ACC112 (cell line): ENCODE measurements around the gene ANKRD61.
A peak's percentile ranks its signal among the peaks of the same experiment; 100 is the strongest.
"Not testable (repeated sequence)": the region's sequence is repeated elsewhere in the genome, so short reads cannot be mapped to it uniquely, and the experiment has no call there.

ENCODE experiments used
- H2AFZ ChIP-seq: fragments of 200-600 bp; sonication (generic); one replicate; pipeline ENCODE4 v1.6.0; 2017; ENCODE audit warnings: antibody characterized with exemption, low read length; ENCODE audit not compliant: unreplicated experiment
- H3K27ac ChIP-seq: fragments of 200-600 bp; sonication (generic); 2 replicates; pipeline ENCODE4 v1.5.1; 2014; ENCODE audit warnings: low read depth, mild to moderate bottlenecking, antibody characterized with exemption, low read length, moderate library complexity
- H3K27me3 ChIP-seq: fragments of 200-600 bp; sonication (generic); 2 replicates; pipeline ENCODE4 v1.6.1; 2014; ENCODE audit warnings: mild to moderate bottlenecking, antibody characterized with exemption, low read length, moderate library complexity, mixed read lengths; ENCODE audit not compliant: insufficient read depth
- H3K36me3 ChIP-seq: fragments of 200-600 bp; sonication (generic); 2 replicates; pipeline ENCODE4 v1.6.1; 2016; ENCODE audit warnings: mild to moderate bottlenecking, antibody characterized with exemption, low read length, moderate library complexity, mixed read lengths; ENCODE audit not compliant: insufficient read depth
- H3K4me1 ChIP-seq: fragments of 200-600 bp; sonication (generic); one replicate; pipeline ENCODE4 v1.6.1; 2016; ENCODE audit warnings: low read length, mixed read lengths; ENCODE audit not compliant: insufficient read depth, unreplicated experiment, control insufficient read depth
- H3K4me3 ChIP-seq: fragments of 200-600 bp; sonication (generic); 2 replicates; pipeline ENCODE4 v1.5.1; 2014; ENCODE audit warnings: mild to moderate bottlenecking, low read depth, low read length
- H3K79me2 ChIP-seq: fragments of 200-600 bp; sonication (generic); one replicate; pipeline ENCODE4 v1.6.0; 2016; ENCODE audit warnings: low read length; ENCODE audit not compliant: control insufficient read depth, unreplicated experiment, insufficient read depth

Gene ANKRD61

DNA sequence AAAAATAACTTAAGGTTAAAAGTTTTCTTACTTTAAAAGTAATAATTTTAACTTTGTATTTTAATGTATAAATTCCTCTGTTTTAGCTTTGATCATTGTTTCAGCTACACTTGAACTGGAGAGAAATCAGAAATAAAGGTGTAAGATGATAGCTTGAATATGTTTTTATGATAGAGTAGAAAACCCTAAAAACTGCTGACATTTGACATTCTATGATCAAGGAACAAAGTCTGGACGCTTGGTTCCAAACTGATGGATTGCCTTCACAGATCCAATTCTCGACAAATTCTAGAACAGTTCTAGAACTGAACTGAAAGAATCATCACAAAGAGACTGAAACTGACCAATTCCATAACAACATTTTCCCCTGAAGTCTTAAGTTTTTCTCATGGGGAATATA lies at the start of gene ANKRD61:
Gene ANKRD61, plus strand, starts transcription at position 389 of the 400 bp plus-strand sequence. Its CDS starts 0 bp downstream, at position 389.
- peaks cover 7% of the 10 kb centered on the region for H3K79me2 ChIP-seq
- no peak within 1 kb of the TSS for H2AFZ ChIP-seq
- H3K4me3 ChIP-seq: no peak within 1 kb of the TSS
- no peaks in the 10 kb centered on the region for H3K4me1 ChIP-seq
- peaks cover 16% of the 10 kb centered on the region for H3K36me3 ChIP-seq
- no peaks in the 10 kb centered on the region for H3K27me3 ChIP-seq
- no peak within 1 kb of the TSS for H3K27ac ChIP-seq

DNA sequence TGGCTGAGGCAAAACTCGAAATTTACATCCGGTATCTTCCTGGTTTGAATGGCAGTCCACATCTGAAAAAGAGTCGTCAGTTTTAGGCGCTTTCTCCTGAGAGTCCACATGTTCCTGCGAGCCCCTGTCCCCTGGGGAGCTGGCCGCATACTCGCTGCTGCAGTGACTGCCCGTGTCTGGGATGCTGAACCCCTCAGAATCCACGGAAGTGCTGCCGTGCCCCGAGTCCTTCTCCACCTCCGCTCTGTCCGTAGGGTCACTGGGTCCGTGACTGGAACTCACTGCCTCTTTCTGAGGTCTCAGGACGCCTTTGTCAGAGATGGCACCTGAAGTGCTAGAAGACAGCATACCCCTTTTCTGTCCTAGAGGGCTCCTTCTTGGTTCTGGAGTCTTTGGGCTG lies 44.1 kb upstream of the ANKRD61 start:
- H2AFZ ChIP-seq, H3K4me3 ChIP-seq, H3K27me3 ChIP-seq, H3K79me2 ChIP-seq, H3K4me1 ChIP-seq, H3K36me3 ChIP-seq, H3K27ac ChIP-seq: not testable (repeated sequence)

DNA sequence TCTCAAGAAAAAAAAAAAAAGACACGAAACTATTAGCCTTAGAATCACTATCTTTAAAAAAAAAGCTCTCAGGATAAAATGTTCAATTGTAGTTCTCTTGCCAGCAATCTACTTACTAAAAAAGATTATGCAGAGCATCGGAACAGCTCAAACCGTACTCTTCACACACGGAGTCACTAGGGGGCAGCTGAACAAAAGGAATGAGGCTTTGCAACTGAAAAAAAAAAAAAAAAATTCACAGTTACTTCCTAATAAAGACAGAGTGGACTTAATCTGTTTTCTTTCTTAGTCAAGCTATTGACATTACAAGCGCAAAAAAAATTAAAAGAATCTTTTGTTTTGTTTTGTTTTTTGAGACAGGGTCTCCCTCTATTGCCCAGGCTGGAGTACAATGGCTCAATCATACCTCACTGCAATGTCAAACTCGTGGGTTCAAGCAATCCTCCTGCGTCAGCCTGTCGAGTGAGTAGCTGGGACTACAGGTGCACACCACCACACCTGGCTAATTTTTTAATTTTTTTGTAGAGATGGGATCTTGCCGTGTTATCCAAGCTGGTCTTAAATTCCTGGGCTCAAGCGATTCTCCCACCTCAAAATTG lies 33.9 kb upstream of the ANKRD61 start:
- peaks cover 6% of the 10 kb centered on the region; the same call in 1 of the 2 replicates for H3K36me3 ChIP-seq
- H3K27ac ChIP-seq: no peak overlapping the region
- no peak overlapping the region for H2AFZ ChIP-seq

DNA sequence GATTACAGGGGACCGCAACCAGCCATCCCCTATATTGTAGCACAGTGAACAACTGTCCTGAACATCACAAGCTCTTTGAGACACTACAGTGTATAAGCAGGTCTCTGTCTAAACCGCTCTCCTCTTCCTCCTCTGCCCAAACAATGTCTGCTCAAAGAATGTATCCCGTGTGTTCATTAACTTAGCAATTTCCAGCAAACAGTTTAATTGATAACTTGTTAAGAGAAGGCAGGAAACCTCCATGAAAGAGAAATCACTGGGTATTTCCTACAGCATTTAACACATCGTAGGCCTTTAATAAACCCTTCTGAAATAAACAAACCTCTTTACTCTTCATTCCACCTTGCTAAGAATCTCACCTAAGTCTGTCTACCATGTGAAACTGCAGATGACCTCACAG lies 23.8 kb upstream of the ANKRD61 start:
- H3K4me3 ChIP-seq: no peak overlapping the region; the same call in 1 of the 2 replicates
- no peak overlapping the region for H2AFZ ChIP-seq
- H3K4me1 ChIP-seq: peaks cover 15% of the 10 kb centered on the region
- no peak overlapping the region for H3K27ac ChIP-seq
- peaks cover 32% of the 10 kb centered on the region for H3K79me2 ChIP-seq
- peaks cover 10% of the 10 kb centered on the region for H3K36me3 ChIP-seq
- no peaks in the 10 kb centered on the region for H3K27me3 ChIP-seq

More for the DNA sequence above, 33.9 kb upstream of the ANKRD61 start:
- H3K27me3 ChIP-seq: no peaks in the 10 kb centered on the region
- H3K4me1 ChIP-seq: peaks cover 7% of the 10 kb centered on the region
- no peak overlapping the region for H3K4me3 ChIP-seq
- no peaks in the 10 kb centered on the region for H3K79me2 ChIP-seq

DNA sequence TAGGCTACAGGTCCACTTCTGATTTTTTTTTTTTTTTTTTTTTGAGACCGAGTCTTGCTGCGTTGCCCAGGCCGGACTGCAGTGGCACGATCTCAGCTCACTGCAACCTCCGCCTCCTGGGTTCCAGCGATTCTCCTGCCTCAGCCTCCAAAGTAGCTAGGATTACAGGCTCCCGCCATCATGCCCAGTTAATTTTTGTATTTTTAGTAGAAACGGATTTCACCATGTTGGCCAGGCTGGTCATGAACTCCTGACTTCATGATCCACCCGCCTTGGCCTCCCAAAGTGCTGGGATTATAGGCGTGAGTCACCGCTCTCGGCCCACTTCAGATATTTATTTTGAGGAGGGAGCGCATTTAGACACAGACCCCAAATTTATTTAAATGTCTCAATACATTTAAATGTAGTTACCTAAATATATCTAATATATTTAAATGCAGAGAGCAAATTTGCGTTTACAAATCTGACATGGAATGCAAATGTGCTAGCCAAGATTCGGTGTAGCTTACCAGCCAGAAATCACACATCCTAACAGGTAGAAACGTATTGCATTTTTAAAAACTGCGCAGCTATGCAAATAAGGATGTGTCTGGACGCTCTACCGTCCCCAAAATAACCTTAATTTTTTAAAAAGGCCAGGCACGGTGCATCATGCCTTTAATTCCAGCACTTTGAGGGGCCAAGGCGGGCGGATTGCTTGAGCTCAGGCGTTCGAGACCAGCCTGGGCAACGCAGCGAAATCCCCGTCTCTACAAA lies 23.2 kb upstream of the ANKRD61 start:
- H2AFZ ChIP-seq, H3K27ac ChIP-seq, H3K27me3 ChIP-seq, H3K36me3 ChIP-seq: not testable (repeated sequence)
- Histone ChIP-seq H3K4me3 (peak overlapping the region; percentile 94), H3K4me1 (peaks cover 20% of the 10 kb centered on the region), H3K79me2 (peaks cover 36% of the 10 kb centered on the region)

DNA sequence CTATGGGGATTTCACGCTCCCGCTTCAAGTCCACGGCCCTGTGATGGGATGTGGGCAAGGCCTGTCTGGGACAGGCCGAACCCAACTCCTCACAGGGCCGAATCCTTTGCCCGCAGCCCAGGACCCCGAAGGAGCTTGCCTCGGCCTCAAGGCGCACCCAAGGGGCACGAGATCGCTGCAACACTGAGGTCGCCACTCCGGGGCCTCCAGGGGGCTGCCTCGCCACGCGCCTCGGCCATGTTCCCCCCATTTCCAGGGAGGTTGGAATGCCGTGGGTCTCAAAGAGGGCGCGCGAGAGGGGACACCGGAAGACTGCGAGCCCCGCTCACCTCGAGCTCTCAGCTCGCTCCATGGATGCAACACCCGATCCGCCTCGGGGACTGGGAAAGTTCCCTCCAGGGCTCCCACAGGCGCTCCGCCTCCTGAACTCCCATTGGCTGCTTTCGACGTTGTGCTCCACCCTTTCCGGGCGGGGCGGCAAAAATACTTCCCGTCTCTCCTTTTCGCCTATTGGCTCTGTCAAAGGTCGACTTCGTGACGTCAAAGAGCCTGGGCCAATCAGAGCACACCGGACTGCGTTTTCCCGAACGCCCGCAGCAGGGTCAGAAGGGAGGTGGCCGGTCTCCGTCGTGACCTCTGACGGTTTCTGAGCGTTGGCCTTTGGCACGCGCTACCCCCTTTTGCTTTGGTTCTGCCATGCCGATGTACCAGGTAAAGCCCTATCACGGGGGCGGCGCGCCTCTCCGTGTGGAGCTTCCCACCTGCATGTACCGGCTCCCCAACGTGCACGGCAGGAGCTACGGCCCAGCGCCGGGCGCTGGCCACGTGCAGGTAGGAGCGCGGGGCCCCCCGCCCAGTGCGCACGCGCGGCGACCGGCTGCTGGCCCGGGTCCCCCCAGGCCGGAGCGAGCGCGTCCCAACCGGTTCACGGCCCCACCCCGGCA lies 22.2 kb upstream of the ANKRD61 start, which contains the start of the genes AIMP2 and PMS2:
Gene AIMP2, plus strand, starts transcription at position 605 of the 944 bp plus-strand sequence. Its CDS starts 92 bp downstream, at position 697.
Gene PMS2, minus strand, starts transcription at position 382 of the 944 bp plus-strand sequence. Its CDS starts 30 bp downstream, at position 352.
- H2AFZ ChIP-seq: no peak within 1 kb of the TSS

DNA sequence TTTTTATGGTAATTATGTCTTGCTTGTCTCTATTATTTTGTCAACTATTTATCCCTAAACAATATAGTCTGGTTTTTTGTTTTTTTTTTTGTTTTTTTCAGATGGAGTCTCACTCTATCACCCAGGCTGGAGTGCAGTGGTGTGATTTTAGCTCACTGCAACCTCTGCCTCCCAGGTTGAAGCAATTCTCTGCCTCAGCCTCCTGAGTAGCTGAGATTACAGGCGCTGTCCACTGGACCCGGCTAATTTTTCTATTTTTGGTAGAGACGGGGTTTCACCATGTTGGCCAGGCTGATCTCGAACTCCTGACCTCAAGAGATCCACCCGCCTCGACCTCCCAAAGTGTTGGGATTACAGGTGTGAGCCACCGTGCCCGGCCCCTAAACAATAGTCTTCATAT lies 20.8 kb upstream of the ANKRD61 start:
- Histone ChIP-seq H3K4me1 (peaks cover 26% of the 10 kb centered on the region), H3K27ac (peak overlapping the region; percentile 29), H3K79me2 (peaks cover 48% of the 10 kb centered on the region), H3K4me3 (peak overlapping the region; percentile 94)
- not testable (repeated sequence) for H2AFZ ChIP-seq, H3K27me3 ChIP-seq, H3K36me3 ChIP-seq

More for the DNA sequence above, 22.2 kb upstream of the ANKRD61 start, which contains the start of the genes AIMP2 and PMS2:
- Histone ChIP-seq H3K4me3 (peak within 1 kb of the TSS; percentile 94), H3K27me3 (no peaks in the 10 kb centered on the region), H3K4me1 (peaks cover 20% of the 10 kb centered on the region), H3K27ac (peak within 1 kb of the TSS; percentile 81), H3K79me2 (peaks cover 45% of the 10 kb centered on the region), H3K36me3 (peaks cover 3% of the 10 kb centered on the region; the same call in 1 of the 2 replicates)

DNA sequence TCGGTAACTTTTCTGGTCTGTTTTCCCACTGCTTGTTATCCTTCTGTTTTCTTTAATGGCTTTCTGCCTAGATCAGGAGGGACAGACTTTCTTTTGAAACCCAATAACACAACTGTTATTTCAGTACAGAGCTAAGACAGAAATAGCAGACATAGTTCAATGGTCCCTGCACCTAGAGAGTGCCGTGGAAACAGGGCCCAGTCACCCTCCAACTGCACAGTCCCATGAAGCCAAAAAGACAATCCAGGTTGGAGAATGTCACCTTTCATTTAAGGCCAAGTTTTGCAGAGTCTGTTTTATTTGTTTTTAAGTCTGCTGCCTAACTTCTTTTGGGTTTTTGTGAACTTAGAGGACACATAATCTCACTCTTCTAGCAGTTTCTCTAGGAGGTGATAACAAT lies 19.6 kb upstream of the ANKRD61 start:
- Histone ChIP-seq H3K27ac (no peak overlapping the region), H3K4me1 (peaks cover 38% of the 10 kb centered on the region), H3K36me3 (peaks cover 4% of the 10 kb centered on the region; the same call in 1 of the 2 replicates), H2AFZ (no peak overlapping the region), H3K27me3 (no peaks in the 10 kb centered on the region), H3K79me2 (peaks cover 52% of the 10 kb centered on the region), H3K4me3 (no peak overlapping the region; the same call in 1 of the 2 replicates)

DNA sequence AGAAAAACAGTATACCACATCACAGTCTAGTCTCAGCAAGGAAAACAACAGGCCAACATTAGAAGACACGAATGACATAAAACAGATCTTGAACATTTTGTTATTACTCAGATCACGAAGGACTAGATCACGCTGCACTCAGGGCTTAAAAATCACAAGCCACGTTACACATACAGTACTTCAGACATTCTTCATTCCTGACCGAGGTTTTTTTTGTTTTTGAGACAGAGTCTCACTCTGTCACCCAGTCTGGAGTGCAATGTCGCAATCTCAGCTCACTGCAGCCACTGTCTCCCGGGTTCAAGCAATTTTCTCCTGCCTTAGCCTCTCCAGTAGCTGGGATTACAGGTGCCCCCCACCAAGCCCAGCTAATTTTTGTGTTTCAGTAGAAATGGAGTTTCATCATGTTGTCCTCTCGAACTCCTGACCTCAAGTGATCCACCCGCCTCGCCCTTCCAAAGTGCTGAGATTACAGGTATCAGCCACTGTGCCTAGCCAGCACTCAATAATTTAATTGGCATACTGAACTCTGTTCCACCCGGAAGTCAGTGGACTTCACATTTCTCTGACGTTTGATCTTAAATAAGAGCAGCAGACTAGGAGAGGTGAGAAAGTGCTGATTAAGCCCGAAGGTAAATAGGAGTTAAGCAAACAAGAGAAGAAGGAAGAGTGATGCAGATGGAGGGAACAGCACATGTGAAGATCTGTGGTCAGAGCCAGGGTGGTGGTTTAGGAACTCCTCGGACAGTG lies 18.6 kb upstream of the ANKRD61 start:
- no peak overlapping the region for H3K4me3 ChIP-seq
- peaks cover 7% of the 10 kb centered on the region; the same call in 1 of the 2 replicates for H3K36me3 ChIP-seq
- H3K79me2 ChIP-seq: peaks cover 51% of the 10 kb centered on the region
- peaks cover 41% of the 10 kb centered on the region for H3K4me1 ChIP-seq
- no peak overlapping the region for H2AFZ ChIP-seq
- no peaks in the 10 kb centered on the region for H3K27me3 ChIP-seq
- H3K27ac ChIP-seq: no peak overlapping the region
